ENCODE results near the gene MAD1L1.

Gene MAD1L1

GRCh38 chr7:2112261-2113198 lies 120.2 kb downstream of the MAD1L1 start:
- DNase-seq: no peak

DNA sequence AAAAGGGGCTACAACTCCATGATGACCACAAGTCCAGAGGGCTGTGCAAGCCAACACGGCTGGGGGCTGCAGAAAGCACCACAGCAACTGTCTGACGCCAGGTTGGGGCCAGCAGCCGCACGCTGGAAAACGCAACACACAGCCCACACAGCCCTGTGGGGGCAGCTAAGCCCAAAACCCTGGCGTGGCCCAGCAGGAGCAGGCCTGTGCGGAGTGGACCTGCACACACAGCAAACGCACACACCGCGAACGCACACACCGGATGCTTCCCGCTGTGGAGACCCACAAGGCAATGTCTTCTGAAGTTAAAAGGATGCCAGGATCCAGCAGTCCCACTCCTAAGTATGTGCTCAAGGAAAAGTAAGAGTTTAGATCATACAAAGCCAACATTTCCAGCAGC lies 121.2 kb downstream of the MAD1L1 start:
- DNase-seq: no peak

DNA sequence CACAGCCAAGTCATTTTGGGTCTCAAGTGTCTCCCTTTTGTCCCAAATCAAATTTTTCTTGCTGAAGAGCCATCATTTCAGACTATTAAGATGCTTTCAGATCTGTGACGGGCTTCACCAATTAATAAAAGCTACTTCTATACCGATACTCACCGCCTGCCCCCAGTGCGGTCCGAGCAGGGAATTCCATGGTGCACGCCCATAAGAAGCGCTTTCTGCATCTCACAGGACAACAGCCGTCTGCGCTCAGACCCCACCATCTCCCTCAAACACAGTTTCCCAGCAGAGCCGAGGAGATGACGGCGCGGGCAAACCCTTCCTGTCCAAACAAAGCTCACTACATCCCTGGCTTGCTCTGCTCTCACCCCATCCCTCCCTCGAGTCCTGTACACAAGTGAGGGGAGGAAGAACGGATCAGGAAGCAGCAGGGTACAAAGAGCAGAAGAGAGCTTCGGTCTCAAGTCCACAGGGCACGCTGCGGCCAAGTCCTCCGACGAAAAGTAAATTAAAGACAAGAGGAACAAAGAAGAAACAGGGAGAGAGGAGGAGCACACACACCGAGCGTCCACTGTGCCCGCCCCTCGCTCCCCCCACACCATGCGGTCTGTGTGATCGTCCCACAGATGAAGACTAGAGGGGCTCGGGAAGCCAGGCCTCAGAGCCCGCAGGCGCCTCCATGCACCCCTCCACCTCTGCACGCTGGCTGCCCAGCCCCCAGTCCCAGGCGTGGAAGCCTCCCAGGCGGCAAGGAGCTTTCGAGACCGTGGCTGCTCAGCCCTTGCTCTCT lies 121.9 kb downstream of the MAD1L1 start:
- DNase-seq: no peak

GRCh38 chr7:2109936-2110609 lies 122.7 kb downstream of the MAD1L1 start:
- peak; percentile 84 for DNase-seq

DNA sequence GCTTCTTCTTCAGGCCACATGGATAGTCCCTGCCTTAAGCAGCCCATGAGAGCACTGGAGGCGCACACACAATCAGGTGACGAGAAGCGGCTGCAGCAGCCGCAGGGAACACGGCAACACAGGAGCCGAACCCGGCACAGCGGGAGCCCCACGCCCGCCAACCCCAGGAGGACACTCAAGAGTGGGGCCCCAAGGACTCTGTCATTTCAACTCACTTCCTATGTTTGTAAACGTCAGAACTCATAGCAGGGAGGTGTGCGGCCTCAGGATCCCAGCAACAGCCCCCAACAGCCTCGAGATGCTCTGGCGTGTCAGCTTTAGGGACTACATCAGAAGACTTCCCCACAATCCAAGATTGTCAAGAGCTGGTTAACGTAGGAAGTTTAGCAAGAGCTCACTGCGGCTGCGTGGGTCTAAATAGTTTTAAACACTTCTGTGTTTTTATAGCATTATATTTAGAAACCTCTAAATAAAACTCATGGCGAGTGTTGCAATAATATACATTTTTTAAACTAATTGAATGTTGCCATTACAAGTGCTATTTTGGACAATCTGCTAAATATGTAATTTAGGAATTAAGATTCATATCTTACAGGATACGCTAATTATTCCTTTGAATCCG lies 123.4 kb downstream of the MAD1L1 start:
- no peak for DNase-seq

DNA sequence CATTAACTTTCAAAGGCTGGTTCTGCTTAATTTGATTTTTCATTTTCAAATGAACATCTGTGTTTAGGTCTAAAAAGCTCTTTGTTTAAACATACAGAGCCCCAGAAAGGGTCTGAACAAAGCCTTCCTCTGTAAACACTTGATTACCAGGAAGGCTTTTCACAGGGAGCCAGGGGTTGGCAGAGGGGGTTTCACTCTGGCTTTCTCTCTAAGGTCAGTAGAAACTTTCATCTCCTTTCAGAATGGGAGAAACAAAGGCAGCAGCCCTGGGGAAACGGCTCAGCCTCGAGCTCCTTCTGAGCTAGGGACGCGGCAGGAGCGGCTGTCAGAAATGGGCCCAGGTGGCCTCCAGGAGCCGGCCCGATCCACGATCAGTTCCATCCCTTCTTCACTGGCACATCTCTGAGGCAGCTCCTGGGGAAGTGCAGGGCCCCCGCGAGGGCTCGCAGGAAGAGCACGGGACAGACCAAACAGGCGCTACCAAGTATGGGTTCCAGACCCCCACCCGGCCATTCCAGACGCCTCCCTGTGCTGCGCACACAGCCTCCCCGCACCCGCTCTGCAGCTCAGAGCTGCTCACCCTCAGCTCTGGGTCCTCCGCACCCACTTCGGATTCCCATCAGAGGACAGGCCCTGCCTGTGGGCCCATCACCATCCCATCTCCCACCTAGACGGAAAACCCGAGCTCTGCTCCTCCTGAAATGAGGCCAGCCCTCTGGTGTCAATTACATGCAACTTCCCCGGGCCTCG lies 124.1 kb downstream of the MAD1L1 start:
- no peak for DNase-seq

- no peak for DNase-seq
Observed at GRCh38 chr7:2108071-2108455, 124.7 kb downstream of the MAD1L1 start.

- DNase-seq: no peak
Observed at GRCh38 chr7:2107386-2108070, 125.2 kb downstream of the MAD1L1 start.

DNA sequence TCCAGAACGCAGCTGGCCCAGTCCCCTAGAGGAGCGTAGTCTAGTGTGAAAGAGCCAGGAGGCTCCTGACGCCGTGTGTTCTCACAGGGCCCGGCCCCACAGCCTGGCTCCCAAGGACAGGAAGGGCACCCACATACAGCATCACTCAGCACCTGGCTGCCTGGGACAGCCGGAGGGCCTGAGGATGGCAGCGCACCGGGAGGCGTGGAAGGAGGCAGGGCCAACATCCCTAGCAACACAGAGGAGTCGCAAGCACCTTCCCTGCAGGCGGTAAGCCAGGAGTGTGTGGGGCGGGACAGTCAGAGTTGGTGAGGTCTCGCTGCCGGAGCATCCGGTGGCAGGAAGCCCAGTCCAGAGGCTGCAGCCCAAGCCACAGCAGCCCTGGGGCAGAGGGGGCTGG lies 125.8 kb downstream of the MAD1L1 start:
- no peak for DNase-seq

- no peak for DNase-seq
Observed at GRCh38 chr7:2106440-2106839, 126.3 kb downstream of the MAD1L1 start.

DNA sequence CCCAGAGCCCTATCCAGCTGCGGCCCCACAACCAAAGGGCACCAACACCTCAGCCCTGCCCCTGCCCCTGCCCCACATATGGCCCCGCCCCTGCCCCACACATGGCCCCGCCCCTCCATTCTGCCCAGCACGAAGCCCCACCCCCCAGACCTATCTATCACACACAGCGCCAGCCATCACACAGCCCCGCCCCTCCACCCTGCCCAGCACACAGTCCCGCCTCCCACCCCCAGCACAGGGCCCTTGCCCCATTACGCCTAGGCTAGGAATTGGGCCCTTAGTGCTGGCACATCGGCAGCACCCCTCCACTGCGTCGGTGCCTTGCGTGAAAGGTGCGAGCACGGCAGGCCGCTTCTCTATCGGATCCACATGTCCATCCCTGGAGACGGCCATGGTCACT lies 126.8 kb downstream of the MAD1L1 start:
- DNase-seq: no peak

GRCh38 chr7:2105280-2105679 lies 127.5 kb downstream of the MAD1L1 start:
- DNase-seq: no peak

DNA sequence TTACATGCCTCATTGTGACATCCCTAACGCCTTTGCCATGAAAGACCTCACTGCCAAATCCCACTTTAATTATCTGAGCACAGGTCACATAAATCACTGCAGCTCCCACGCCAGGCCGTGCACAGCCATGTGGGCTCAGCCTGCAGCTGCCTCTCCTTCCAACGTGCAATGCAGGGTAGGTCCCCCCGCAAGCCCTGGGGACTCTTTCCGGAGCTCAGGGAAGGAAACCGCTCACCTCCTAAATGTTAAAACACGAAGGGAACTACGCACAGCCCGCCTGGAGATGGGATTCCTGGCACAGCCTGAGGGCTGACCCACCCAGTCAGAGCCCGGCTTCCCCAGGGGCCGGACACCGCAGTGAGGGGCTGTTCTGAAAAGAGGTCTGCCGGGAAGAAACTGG lies 128.0 kb downstream of the MAD1L1 start:
- no peak for DNase-seq

DNA sequence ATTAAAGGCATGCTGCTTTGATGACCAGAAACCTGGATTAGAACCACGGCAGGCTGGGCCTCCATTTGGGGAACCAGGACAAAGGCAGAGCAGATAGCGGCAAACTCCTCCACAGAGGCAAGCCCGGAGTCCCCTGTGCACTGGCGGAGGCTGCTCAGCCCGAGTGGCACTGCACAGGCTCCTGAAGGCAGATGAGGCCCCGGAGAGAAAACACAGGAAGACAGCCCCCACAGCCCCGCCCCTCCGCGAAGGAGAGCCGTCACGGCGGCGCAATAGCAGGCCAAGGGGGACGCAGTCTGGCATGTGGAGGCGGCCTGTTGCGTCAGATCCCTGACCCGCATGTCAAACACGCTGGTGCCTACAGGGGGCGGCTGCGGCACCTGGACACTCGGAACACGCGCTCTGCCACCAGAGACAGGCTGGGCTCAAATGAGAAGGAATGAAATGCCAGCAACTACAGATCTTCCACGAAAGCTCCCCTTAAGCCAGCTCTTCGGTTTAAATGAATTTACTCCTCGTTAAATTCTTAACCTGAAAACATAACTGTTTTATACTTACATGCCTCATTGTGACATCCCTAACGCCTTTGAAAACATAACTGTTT lies 128.5 kb downstream of the MAD1L1 start:
- DNase-seq: peak; percentile 63

DNA sequence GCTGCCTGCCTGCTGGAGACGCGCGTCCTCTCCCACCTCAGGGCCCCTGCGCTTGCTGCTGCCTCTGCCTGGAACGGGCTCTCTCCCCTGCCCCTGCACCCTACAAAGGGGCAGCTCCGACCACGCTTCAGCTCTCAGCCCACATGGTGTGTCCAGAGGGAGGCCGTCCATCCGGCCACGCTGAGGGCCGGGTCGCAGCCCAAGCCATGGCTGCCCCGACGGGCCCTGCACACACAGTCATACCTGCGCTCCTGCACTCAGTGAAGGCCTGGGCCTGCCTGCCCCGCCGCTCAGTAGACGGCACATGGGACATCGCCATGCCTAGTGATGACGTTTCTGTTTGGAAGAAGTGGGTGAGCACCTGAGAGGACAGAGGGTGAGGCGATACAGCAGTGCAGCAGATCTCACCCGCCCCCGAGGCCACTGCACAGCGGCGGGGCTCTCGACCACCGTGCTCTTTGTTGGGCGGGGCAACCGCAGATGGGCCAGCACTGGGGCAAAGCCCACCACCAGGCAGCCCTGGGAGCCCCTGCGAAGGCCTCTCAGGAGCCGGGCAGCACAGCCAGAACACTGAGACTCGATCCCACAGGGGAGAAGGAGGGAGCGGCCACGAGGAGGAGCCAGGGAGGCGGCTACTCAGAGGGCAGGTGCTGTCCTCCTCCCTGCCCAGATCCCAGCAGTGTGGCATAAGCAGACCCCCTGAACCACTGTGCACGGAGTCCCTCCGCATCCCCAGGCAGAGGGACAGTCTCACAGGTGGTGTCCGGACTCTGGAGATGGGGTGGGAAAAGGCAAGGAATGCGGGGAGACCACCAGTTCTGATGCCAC lies 129.5 kb downstream of the MAD1L1 start:
- no peak for DNase-seq

- no peak for DNase-seq
Observed at GRCh38 chr7:2102375-2102723, 130.4 kb downstream of the MAD1L1 start.

GRCh38 chr7:2101630-2102374 lies 130.9 kb downstream of the MAD1L1 start:
- DNase-seq: no peak

GRCh38 chr7:2100278-2101208 lies 132.2 kb downstream of the MAD1L1 start:
- DNase-seq: no peak

Measured in T1000 (cell line).